Prostate gland (tissue), 2 donors: Measurements from ENCODE around the gene G6PC2. TPM values are rescaled to one million over a fixed set of nuclear protein-coding genes. Genes with fewer than 3 reads are reported as not detected.

Experiments
- DNase-seq: peaks from one replicate; pipeline ENCODE4 v3.0.0-alpha.2; 2019; ENCODE audit warnings: low spot score
- H3K27ac ChIP-seq, 2 donors: fragments of 200-600 bp; sonication (generic); 2 replicates each; pipeline ENCODE4 v1.5.1; 2017 to 2019
- H3K27me3 ChIP-seq: fragments of 200-600 bp; sonication (generic); replicated peaks from 2 replicates; pipeline ENCODE4 v1.5.1; 2019; ENCODE audit not compliant: insufficient read depth
- H3K36me3 ChIP-seq, 2 donors: fragments of 200-600 bp; sonication (generic); 1 replicate in 1 of 2; 2 replicates in 1 of 2; pipeline versions ENCODE4 v1.5.1 to v1.8.1; 2017 to 2019
- H3K4me1 ChIP-seq: fragments of 200-600 bp; sonication (generic); replicated peaks from 2 replicates; pipeline ENCODE4 v1.5.1; 2019
- H3K4me3 ChIP-seq, 2 donors: fragments of 200-600 bp; sonication (generic); 2 replicates each; pipeline ENCODE4 v1.5.1; 2017 to 2019
- H3K9me3 ChIP-seq: fragments of 200-600 bp; sonication (generic); 2 replicates; pipeline ENCODE4 v1.5.1; 2017
- POLR2A ChIP-seq: fragments of 450-650 bp; IDR thresholded peaks from one replicate; pipeline ENCODE4 v1.6.1; 2016; ENCODE audit warnings: antibody characterized with exemption, mild to moderate bottlenecking
- POLR2AphosphoS5 ChIP-seq: sonication (generic); formaldehyde crosslinking; IDR thresholded peaks from one replicate; pipeline ENCODE4 v1.6.1; 2017; ENCODE audit warnings: antibody characterized with exemption
- WGBS: methylation state at CpG from one replicate; pipeline ENCODE4 v1.1.5; 2018; 5-methylcytosine and 5-hydroxymethylcytosine counted together
- intact Hi-C: fragments of 100-400 bp; cut with DNase I; formaldehyde crosslinking; loops from one replicate; pipeline ENCODE4 v1.14.2; 2022
- total RNA-seq, 2 donors: library from RNA; depleted of rRNA; stranded (reverse); fragments of >200 nt; gene quantifications; one replicate each; pipeline ENCODE4 v1.1.0, GENCODE V29; 2016
- TF ChIP-seq, protein P1 (sequence below), 4 experiments: fragments of 200-600 bp in 2 of 4; fragments of 450-650 bp in 2 of 4; sonication (generic) in 2 of 4; IDR thresholded peaks; 1 replicate in 3 of 4; 2 replicates in 1 of 4; pipeline ENCODE4 v1.5.1; 2016 to 2019; ENCODE audit warnings: antibody characterized with exemption in 4 of 4, mild to moderate bottlenecking in 2 of 4, moderate library complexity in 2 of 4

The G6PC2 gene
- total RNA-seq, 2 donors from 2014 or later: not detected

DNA sequence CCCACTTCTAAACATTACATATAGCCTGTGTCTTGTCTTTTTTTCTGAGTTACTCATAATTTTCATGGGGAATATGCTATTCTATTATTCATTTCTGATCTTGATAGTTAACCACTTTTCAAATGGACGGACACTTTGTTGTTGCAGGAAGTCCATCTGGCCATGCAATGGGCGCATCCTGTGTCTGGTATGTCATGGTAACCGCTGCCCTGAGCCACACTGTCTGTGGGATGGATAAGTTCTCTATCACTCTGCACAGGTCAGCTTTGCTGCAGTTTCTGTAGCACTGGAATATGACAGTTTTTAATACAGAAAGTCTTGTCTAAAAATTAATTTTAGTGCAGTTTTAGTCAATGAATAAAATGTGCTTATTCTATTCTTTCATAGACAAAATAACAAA is 3.3 kb downstream of the G6PC2 start:
- Histone ChIP-seq H3K27ac (no peak overlapping the region), H3K4me1 (no peaks in the 10 kb centered on the region), H3K9me3 (no peaks in the 10 kb centered on the region), H3K4me3 (no peak overlapping the region), H3K36me3 (no peaks in the 10 kb centered on the region), H3K27me3 (no peaks in the 10 kb centered on the region)
- WGBS: 100% methylated on average over 3 of the region's 3 CpGs
- intact Hi-C loops: no loop called here
- no peak for TF ChIP-seq POLR2A
- no peak for TF ChIP-seq POLR2AphosphoS5
- TF ChIP-seq, protein P1, sequence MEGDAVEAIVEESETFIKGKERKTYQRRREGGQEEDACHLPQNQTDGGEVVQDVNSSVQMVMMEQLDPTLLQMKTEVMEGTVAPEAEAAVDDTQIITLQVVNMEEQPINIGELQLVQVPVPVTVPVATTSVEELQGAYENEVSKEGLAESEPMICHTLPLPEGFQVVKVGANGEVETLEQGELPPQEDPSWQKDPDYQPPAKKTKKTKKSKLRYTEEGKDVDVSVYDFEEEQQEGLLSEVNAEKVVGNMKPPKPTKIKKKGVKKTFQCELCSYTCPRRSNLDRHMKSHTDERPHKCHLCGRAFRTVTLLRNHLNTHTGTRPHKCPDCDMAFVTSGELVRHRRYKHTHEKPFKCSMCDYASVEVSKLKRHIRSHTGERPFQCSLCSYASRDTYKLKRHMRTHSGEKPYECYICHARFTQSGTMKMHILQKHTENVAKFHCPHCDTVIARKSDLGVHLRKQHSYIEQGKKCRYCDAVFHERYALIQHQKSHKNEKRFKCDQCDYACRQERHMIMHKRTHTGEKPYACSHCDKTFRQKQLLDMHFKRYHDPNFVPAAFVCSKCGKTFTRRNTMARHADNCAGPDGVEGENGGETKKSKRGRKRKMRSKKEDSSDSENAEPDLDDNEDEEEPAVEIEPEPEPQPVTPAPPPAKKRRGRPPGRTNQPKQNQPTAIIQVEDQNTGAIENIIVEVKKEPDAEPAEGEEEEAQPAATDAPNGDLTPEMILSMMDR (IDR thresholded peaks at IDR 0.05): no peak
- DNase-seq: no peak

DNA sequence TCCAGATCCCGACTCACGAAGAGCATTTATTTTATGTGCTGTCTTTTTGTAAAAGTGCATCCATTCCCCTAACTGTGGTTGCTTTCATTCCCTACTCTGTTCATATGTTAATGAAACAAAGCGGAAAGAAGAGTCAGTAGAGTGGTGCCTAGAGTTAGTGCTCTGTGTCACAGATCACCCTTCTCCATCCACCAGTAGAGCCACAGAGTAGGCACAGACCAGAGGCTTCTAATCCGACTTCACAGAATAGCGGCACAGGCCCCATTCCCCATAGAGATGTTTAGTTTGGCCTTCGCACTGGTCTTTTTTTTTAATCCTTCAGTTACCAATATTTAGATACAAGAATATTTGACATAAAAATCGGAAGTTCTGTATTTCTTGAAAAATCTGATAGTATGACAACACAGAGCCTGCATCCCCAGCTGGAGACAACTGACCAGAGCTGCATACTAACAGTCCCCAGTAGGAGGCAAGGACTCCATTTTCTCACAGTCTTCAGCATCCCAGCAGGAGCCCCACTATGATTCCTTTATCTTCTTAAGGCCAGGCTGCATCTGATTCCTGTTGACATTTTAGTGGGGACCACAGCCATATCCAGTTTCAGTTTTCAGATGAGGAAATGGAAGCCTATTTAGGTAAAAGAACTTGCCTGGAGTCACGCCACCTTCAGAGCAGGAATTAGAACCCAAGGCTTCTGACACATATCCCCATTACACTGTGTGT is 7.0 kb downstream of the G6PC2 start:
- no peaks in the 10 kb centered on the region for H3K27me3 ChIP-seq
- WGBS: 93% methylated on average over 8 of the region's 8 CpGs
- TF ChIP-seq, protein P1 (IDR thresholded peaks at IDR 0.05): no peak
- DNase-seq: no peak
- H3K9me3 ChIP-seq: no peaks in the 10 kb centered on the region
- H3K27ac ChIP-seq: no peak overlapping the region
- no peak overlapping the region for H3K4me3 ChIP-seq
- intact Hi-C loops: no loop called here
- H3K4me1 ChIP-seq: no peaks in the 10 kb centered on the region
- no peaks in the 10 kb centered on the region for H3K36me3 ChIP-seq

DNA sequence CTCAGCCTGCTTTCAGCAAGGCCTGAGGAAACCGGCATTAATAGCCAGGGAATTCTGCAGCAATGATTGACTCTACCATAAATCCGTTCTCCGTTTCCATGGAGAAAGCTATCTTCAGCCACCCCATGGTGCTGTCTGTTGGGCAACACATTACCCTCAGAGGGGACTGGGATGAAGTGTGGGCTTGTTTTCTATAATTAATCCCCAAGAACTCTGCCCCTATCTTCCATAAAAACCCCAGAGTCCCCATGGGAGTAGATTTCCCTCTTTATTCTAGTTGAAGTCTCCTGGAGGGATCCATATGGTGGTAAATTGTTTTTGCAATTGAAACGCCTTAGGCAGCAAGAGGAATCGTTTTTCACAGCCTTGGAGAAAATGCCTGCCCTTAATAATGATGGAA is 9.2 kb downstream of the G6PC2 start:
- DNase-seq: no peak
- H3K4me1 ChIP-seq: no peaks in the 10 kb centered on the region
- no peaks in the 10 kb centered on the region for H3K36me3 ChIP-seq
- H3K4me3 ChIP-seq: no peak overlapping the region
- H3K27me3 ChIP-seq: no peaks in the 10 kb centered on the region
- TF ChIP-seq POLR2A: no peak
- no peak for TF ChIP-seq POLR2AphosphoS5
- TF ChIP-seq, protein P1 (IDR thresholded peaks at IDR 0.05): no peak
- WGBS: 85% methylated on average over 5 of the region's 5 CpGs
- intact Hi-C loops: no loop called here
- no peaks in the 10 kb centered on the region for H3K9me3 ChIP-seq
- H3K27ac ChIP-seq: no peak overlapping the region

DNA sequence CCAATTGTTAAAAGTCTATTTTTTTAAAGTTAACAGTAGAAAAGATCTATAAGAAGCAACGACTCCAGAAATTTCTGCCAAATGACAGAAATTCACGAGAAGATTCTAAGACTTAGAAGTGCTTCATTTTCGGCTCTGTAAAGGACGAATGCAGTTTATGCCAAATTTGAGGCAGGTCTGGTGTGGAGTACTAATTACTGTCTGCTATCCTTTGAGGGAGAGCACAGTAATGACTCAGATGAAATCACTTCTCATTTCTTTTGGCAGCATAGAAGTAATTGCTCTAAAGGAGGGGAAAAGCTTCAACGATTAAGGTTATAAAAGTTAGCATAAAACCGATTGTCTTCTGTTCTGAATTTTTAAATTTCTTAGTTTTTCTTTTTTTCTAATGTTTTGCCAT is 11.4 kb downstream of the G6PC2 start:
- H3K4me3 ChIP-seq: no peak overlapping the region
- intact Hi-C loops: no loop called here
- 29% methylated on average over 6 of the region's 6 CpGs for WGBS
- H3K4me1 ChIP-seq: no peaks in the 10 kb centered on the region
- no peak for DNase-seq
- H3K36me3 ChIP-seq: no peaks in the 10 kb centered on the region
- TF ChIP-seq, protein P1 (IDR thresholded peaks at IDR 0.05): no peak
- no peak for TF ChIP-seq POLR2A
- no peak for TF ChIP-seq POLR2AphosphoS5
- H3K27me3 ChIP-seq: no peaks in the 10 kb centered on the region
- no peaks in the 10 kb centered on the region for H3K9me3 ChIP-seq
- H3K27ac ChIP-seq: no peak overlapping the region

DNA sequence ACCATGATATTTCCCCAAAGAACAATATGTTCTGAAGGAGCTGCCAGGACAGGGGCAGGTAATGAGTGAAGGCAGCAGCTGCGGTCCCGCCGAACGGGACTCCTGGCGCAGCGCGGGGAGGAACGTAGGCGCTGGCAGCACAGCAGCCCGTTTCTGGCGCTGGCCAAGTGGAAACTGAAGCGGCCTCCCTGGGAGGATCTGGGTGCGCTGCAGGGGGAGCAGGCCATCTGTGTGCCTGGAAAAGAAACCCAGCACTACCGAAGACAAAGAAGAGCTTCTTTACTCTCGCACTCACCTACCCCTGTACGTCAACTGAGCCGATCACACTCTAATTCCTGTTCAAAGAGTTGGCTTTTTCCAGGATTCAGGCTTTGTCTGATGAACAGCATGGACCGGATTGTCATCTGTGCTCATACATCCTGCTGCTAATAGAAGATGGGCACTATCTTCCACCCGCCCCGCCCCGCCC is 11.8 kb downstream of the G6PC2 start:
- H3K36me3 ChIP-seq: no peaks in the 10 kb centered on the region
- TF ChIP-seq, protein P1 (IDR thresholded peaks at IDR 0.05): no peak
- TF ChIP-seq POLR2AphosphoS5 (no peak), POLR2A (no peak)
- intact Hi-C loops: no loop called here
- no peak overlapping the region for H3K27ac ChIP-seq
- no peaks in the 10 kb centered on the region for H3K27me3 ChIP-seq
- H3K4me3 ChIP-seq: no peak overlapping the region
- 14% methylated on average over 21 of the region's 21 CpGs for WGBS
- no peak for DNase-seq
- no peaks in the 10 kb centered on the region for H3K4me1 ChIP-seq
- H3K9me3 ChIP-seq: no peaks in the 10 kb centered on the region
